Mammary epithelial cell (primary cell): ENCODE measurements around the gene CNTN2.

Experiments used
- EZH2 ChIP-seq: IDR thresholded peaks from 2 replicates; pipeline ENCODE4 v1.6.1; 2012; ENCODE audit warnings: low read length, inconsistent platforms, borderline replicate concordance
- TF ChIP-seq, protein P1 (sequence below), 2 donors: IDR thresholded peaks in 1 of 2; conservative IDR thresholded peaks in 1 of 2; 2 replicates each; pipeline ENCODE4 v1.5.1; 2011 to 2012; ENCODE audit warnings: inconsistent platforms in 2 of 2, low read length in 2 of 2, mild to moderate bottlenecking in 2 of 2, control low read depth in 1 of 2, low read depth in 1 of 2; ENCODE audit not compliant: insufficient read depth in 1 of 2; ENCODE audit errors: extremely low read depth in 1 of 2

DNA sequence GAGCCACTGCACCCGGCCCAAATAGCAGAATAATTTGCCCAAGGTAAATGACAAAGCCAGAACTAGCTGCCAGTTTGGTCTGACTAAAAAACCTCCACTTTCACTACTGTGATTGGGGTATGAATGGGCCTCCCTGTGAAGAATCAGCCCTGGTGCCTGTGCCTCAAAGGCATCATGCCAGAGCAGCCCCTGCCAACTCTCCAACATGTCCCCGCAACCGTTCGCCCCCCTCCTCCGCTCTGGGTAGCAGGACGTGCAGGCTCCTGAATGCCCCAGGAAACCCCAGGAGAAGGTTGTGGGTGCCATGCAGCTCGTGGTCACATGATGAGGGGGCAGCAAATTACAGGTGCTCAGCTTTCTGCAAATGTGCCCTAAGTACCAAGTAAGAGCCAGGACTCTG is 14.6 kb upstream of the CNTN2 start:
- TF ChIP-seq, protein P1, sequence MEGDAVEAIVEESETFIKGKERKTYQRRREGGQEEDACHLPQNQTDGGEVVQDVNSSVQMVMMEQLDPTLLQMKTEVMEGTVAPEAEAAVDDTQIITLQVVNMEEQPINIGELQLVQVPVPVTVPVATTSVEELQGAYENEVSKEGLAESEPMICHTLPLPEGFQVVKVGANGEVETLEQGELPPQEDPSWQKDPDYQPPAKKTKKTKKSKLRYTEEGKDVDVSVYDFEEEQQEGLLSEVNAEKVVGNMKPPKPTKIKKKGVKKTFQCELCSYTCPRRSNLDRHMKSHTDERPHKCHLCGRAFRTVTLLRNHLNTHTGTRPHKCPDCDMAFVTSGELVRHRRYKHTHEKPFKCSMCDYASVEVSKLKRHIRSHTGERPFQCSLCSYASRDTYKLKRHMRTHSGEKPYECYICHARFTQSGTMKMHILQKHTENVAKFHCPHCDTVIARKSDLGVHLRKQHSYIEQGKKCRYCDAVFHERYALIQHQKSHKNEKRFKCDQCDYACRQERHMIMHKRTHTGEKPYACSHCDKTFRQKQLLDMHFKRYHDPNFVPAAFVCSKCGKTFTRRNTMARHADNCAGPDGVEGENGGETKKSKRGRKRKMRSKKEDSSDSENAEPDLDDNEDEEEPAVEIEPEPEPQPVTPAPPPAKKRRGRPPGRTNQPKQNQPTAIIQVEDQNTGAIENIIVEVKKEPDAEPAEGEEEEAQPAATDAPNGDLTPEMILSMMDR (conservative IDR thresholded peaks at IDR 0.05 in 1 of 2, IDR thresholded peaks at IDR 0.05 in 1 of 2; ENCODE audit: extremely low read depth in 1 of 2, insufficient read depth in 1 of 2, low read depth in 1 of 2, low read length in 2 of 2), result no peak
- TF ChIP-seq EZH2, result no peak
